GM21717 (cell line): ENCODE measurements around the gene KLHL2.
A peak's percentile ranks its signal among the peaks of the same experiment; 100 is the strongest.
"Not testable (repeated sequence)": the region's sequence is repeated elsewhere in the genome, so short reads cannot be mapped to it uniquely, and the experiment has no call there.

Experiments
- ATAC-seq: cut with Tn5 transposase; IDR thresholded peaks from one replicate; pipeline ENCODE4 v1.9.1; 2021; ENCODE audit warnings: mild to moderate bottlenecking, moderate library complexity; ENCODE audit not compliant: unreplicated experiment

Gene KLHL2

DNA sequence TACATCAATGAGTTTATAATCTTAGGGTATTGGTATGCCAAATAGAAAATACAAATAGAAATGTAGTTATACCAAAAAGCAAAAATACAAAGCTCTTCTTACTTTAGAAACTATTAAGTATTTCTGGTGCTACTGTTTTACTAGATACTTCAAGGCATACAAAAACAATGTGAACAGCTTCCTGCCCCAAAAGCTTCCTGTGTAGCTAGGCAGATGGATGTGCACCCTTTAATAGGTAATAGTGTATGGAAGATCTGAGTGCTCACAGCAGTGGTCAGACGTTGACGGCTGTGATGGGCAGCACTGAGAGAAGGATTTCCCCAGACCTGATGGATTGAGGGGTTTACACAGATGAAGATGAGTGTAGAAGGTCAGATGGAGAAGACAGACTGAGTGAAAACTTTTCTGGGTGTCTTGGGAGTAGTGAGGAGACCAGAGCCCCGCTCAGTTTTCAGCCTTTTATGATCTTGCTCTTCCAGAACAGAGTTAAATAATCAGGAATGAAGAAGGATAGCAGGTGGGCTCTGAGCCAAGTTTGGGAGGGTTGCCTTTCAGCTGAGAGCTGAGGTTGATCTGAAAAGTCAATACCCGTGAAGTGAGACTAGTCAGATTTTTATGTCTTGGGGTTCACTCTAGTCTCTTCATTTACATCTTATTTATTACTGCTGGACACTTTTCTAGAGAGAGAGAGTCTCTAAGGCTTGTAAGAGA lies 22.3 kb downstream of the KLHL2 start:
- not testable (repeated sequence) for ATAC-seq

DNA sequence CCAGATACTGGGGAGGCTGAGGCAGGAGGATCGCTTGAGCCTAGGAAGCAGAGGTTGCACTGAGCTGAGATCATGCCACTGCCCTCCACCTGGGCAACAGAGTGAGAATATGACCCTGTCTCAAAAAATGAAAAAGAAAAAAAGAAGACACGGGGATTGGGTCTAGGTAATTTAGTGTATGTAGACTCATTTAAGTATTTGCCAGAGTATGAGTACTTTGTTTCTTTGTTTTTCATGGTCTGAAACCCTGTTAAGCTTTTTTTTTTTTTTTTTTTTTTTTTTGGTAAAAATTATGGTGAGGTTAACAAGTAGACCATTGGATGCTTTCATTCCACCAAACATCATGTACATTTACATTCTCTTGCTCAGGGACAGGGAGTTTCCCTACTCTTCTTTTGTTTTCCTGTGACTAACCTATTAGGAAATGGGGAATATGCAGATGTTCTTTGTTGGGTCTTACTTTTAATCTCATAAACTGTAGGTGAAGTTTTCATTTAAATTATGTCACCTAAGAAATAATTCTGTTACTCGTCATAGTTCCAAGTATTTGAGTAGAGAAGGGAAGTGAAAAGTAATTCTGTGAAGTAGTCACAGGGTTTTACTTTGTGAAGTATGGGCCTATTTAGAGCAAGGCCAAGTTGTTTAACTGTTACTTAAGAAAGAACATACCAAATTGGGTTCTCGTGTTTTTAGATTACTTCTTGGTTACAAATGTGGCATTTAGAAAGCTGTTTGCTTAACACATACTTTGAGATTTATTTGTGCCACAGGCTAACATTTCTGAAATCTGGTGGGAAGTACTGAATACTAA lies 25.5 kb downstream of the KLHL2 start:
- peak; percentile 61 for ATAC-seq

DNA sequence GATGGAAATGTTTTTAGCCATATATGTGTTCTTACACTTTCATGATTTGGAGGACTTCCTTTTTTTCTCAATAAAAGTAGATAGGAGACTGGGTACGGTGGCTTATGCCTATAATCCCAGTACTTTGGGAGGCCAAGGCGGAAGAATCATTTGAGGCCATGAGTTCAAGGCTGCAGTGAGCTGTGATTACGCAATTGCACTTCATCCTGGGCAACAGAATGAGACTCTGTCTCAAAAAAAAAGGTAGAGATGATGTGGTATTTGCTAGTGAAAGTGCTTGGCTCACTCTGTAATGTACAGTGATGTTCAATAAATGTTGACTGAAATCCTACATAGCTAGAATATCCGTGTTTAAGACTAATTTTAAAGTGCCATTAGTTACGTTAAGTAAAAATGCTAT lies 27.4 kb downstream of the KLHL2 start:
- ATAC-seq = no peak

DNA sequence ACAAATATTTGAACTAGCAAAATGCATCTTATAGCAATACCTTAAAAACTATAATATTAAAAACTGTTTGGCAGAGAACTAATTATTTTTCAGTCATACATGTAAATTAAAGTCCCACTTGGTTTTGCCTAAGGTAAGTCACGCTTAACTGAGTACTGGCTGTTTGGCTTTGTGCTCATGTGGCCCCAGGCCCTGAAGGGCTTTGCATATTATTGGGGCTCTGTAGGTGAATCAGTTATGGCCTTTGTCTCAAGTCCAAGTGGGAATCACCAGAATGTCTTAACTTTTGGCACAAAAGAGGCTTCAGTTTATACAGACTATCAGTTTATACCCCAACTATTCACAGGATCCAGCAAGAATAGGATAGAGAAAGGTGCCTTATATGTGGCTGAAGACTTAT lies 29.5 kb downstream of the KLHL2 start:
- ATAC-seq = not testable (repeated sequence)

DNA sequence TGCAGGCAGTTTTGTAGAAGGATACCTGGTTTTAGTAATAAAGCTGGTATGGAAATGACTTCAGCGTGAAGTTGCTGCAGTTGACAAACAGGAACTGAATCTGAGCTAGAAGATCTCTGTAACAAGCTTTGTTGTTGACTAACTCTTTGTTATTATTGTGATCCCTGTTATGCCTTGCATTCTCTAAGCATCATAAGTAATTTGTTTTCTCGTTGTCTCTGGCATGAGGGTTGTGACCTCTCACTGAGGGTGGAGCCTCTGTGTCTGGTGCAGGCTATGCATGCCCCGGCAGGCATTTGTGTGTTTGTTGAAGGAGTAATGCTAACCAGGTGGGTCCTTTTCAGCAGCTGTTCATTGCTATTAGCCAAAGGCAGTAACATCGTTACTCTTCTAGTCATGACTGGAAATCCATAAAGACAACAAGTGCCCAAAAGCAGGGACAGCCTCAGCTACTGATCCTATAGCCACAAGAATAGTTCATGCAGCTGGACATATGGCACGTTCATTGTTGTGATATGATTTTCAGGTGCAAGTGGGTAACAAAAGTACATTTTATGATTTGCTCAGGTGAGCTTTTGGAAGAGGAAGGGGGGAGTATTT lies 30.8 kb downstream of the KLHL2 start:
- peak; percentile 58 for ATAC-seq

DNA sequence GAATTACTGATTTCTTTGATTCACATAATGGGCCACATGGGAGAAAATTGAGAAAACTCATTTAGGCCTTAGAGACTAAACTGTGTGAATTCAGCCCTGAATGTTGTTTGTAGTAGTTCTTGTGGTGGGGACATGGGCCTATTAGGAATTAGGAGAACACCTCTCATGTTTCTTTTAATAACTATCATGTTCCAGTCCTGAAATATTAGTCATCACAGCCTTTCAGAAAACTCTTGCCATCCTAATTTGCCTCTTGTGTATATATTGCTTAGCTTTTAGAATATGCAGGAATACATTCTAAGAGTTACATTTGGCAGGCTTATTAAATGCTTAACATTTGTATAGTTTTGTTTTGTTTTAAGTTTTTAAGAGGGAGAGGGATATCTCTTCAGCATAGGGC lies 33.4 kb downstream of the KLHL2 start:
- ATAC-seq = not testable (repeated sequence)

DNA sequence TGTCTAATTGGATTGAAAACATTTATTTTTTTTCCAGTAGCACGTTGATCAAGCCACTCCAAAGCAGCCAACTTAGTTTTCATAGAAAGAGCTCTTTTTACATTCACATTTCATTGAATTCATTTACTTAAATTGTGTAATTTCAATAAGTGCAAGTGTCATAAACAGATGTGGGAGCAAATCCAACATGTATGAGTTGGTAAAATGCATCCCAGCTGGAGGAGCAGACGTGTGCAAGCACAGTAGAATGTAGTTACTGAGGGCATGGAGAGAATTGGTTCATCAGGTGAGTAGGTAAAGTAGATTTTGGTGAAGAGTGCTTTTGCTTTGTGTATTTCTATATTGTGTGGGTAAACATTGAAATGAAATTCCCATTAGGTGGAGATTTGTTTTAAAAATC lies 36.8 kb downstream of the KLHL2 start:
- ATAC-seq = not testable (repeated sequence)

DNA sequence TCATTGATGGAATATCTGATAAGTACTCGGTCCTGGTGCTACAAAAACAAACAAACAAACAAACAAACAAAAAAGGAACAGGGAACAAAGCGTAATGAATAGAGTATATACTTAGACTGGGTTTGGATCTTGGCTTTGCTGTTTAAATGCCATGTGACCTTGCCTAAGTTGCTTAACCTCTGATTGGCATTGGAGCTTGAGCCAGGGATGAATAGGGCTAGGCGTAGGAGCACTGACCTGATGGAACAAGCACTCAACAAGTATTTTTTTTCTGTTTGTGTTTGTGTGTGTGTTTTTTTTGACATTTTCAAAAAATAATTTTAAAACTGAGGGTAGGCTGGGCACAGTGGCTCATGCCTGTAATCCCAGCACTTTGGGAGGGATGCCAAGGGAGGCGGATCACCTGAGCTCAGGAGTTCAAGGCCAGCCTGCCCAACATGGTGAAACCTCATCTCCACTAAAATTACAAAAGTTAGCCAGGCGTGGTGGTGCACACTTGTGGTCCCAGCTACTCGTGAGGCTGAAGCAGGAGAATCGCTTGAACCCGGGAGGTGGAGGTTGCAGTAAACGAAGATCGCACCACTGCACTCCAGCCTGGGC lies 37.3 kb downstream of the KLHL2 start:
- ATAC-seq = not testable (repeated sequence)

DNA sequence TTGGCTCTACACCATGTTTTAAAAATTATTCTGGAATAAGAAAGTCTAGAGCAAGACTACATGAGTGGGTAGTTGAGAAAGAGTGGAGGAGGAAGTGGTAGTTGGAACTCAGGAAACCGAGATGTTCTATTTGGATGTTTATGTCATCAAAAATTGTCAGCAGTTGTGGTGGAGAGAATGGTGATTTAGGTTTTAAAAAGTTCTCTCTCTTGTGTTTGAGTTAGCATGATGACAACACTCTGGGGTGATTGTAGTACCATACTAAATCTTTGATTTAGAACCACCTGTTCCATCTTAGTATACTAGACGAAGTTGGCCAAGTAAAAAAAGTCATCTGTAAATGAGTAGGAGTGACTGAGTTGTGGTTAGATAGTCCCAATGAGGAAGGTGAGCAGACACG lies 40.7 kb downstream of the KLHL2 start:
- no peak for ATAC-seq

DNA sequence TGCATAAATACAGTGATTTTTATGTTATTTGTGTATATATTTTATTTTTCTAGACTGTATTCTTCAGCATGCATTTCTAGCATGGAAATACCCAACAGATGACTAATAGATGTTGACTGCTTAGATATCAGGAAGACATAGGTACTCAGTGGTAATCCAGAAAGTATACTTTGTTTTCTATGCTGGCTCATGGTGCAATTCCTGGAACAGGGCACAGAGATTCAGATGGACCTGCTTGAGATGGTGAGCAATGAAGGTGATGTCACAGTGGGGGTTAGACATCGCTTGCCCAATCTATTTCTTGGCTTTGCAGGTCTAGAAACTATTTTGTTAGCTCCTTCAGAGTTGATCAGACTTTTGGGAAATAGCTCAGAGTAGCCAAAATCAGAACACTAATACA lies 41.5 kb downstream of the KLHL2 start:
- ATAC-seq = not testable (repeated sequence)

DNA sequence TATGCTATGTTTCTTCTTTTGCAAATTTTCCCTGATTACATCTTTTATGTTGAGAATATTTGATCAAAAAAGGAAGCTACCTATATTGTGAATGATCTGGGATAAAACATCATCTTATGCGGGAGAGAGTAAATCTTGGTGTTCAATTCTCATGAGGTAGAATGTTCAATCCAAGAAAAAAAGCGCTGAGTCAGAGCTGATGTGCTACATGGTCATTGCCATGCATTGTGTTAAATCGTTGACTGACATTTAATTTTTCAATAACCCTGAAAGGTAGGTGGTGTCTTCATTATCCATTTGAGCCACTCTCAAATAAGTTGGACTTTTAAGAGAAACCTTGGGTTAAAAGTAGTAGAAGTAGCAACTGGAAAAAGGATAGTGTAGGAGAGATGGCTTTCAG lies 47.4 kb downstream of the KLHL2 start:
- ATAC-seq = not testable (repeated sequence)

DNA sequence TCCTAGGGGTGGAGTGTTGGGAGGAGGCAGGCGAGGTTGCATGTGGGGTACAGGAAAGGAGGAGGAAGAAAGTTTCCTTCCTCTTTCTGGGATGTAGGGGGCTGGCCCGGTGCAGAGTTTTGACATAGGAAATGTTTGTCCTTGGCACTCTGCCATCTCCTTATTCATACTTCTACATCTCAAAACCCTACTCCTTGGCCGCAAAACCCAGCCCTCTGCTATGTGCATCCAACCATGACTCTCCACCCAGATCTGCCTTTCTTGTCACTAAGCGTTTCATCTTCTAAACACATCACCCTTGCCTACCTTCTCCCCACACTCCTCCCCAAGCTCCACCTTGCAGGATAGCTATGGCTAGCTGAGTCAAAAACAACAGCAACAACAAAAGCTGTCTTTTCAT lies 48.1 kb downstream of the KLHL2 start:
- ATAC-seq = peak; percentile 99

DNA sequence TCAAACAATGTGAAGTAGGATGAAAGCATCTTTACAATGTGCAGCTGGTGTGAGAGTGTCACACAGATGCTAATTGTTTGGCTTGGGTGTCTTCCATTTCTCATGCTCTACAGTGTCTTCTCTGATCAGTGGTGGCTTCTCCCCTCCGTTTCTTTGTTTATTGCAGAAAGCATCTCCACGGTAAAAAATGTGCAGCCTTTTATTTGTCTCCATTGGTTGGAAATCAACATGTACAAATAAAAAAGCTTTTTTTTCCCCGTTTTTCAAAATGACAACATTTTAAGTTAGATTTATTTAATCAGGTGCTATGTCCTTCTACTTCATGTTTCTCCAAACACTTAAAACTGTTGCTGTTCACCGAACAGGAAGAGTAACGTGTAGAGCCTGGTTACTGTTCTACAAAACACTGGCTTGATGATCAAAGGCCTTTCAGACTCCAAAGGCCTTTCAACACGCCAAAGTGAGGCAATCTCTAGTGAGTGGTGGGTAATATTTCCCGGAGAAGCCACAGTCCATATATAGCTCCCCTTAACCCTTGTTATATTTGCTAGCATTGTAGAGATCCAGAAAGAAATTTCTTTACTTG lies 48.8 kb downstream of the KLHL2 start:
- ATAC-seq = not testable (repeated sequence)

DNA sequence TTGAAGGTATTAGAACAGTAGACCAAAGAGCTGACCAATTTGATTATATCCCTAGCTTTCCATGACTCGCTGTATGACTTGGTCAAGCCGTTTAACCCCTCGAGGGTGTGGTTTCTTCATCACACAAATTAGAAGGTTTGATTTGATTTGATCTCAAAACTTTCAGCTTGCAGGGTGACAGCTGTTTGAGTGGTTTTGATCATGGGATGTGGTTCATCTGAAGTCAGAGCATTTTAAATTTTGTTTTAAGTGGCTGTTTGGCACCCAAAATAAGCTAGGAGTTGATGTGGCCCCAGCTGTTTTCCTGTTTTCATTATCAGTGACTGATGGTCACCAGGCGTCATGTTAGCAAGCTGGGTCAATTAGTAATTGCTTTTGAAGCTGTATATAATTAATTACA lies 52.4 kb downstream of the KLHL2 start:
- ATAC-seq = not testable (repeated sequence)

DNA sequence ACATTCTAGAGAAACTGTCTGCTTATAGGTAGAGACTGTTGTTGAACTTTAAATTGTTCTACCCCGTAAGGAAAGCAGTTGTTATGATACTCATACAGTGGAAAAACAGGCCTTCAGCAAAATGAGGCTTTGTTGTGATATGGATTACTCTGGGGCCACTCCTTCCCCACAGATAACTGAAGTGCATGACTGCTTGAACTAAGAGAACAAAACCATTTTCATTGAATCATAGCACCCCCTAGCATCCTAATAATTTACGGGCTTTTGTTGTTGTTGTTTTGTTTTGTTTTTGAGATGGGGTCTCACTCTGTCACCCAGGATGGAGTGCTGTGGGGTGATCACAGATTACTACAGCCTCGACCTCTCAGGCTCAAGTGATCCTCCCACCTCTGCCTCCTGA lies 54.9 kb downstream of the KLHL2 start:
- not testable (repeated sequence) for ATAC-seq

DNA sequence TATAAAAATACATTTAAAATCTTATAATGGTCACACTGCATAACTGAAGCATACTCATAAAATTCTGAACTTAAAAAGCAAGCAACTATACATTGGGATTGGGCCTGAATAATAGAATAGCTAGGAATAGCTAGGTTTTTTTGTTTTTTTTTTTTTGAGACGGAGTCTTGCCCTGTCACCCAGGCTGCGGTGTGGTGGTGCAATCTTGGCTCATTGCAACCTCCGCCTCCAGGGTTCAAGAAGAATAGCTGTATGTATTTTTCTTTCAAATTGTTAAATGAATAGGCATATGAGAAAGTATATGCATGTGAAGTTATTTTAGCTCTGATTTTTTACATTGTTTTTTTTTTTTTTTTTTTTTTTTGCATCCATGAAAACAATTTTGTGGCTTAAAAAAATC lies 56.1 kb downstream of the KLHL2 start:
- ATAC-seq = not testable (repeated sequence)

DNA sequence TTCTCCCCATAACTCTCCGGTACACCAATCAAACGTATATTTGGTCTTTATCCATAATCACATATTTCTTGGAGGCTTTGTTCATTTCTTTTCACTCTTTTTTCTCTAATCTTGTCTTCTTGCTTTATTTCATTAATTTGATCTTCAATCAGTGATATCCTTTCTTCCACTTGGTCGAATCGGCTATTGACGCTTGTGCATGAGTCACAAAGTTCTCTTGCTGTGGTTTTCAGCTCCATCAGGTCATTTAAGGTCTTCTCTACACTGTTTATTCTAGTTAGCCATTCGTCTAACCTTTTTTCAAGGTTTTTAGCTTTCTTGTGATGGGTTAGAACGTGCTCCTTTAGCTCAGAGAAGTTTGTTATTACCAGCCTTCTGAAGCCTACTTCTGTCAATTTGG lies 62.6 kb downstream of the KLHL2 start:
- not testable (repeated sequence) for ATAC-seq

DNA sequence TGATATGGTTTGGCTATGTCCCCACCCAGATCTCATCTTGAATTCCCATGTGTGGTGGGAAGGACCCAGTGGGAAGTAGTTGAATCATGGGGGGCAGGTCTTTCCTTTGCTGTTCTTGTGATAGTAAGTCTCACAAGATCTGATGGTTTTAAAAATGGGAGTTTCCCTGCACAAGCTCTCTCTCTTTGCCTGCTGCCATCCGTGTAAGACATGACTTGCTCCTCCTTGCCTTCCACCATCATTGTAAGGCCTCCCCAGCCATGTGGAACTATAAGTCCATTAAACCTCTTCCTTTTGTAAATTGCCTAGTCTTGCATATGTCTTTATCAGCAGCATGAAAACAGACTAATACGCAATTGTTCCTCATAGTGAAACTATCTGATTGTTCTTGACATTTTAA lies 66.1 kb downstream of the KLHL2 start:
- ATAC-seq = not testable (repeated sequence)

DNA sequence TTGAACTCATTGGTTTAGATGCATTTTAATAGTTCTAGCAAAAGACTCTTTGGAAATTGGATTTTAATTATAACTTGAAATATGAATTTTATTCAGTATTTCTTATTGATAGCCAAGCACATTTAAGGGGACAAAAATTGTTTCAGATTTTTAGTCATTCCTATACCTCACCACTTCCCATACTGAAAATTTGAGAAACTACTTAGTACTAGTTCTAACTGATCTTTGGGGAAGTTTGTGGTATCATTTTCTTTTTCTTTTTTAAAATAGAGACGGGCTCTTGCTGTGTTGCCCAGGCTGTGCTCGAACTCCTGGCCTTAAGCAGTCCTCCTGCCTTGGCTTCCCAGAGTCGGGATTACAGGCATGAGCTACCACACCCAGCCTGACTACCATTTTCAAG lies 68.0 kb downstream of the KLHL2 start:
- ATAC-seq = peak; percentile 77

DNA sequence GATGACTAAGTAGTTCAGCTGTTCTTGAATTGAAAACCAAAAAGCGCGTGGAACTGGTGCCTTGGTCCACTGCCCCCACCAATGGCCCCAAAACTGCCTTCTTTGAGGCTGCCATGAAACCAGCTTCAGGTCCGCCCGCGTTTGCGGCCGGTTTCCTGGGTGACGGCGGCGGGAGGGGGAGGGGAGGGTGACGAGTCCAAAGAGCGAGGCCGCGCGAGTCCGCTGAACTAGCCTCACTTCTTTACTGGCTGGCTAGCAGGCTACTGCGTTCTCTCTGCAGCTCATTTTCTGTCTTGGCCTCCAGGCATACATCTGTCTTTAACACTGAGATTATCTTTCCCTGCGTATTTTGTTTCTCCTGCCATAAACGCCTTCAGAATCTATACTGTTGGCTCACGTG lies 72.2 kb downstream of the KLHL2 start:
- not testable (repeated sequence) for ATAC-seq

DNA sequence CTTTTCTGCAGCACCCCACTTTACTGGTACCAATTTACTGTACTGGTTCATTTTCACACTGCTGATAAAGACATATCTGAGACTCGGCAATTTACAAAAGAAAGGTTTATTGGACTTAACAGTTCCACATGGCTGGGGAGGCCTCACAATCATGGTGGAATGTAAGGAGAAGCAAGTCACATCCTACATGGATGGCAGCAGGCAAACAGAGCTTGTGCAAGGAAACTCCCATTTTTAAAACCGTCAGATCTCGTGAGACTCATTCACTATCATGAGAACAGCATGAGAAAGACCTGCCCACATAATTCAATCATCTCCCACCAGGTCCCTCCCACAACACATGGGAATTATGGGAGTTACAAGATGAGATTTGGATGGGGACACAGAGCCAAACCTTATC lies 77.3 kb downstream of the KLHL2 start:
- ATAC-seq = not testable (repeated sequence)
